Fibroblast of lung (primary cell): ENCODE data around the gene CNDP1. TPM values are rescaled to one million over a fixed set of nuclear protein-coding genes. Genes with fewer than 3 reads are reported as not detected.

ENCODE experiments used
- DNase-seq, 2 donors: peaks; one replicate each; pipeline versions ENCODE4 v3.0.0 to v3.0.0-alpha.2; 2010; ENCODE audit warnings: low read depth in 2 of 2
- H2AFZ ChIP-seq: 2 replicates; pipeline ENCODE4 v1.5.1; 2012; ENCODE audit warnings: low read length, control low read depth, inconsistent platforms
- H3K27ac ChIP-seq: 2 replicates; pipeline ENCODE4 v1.5.1; 2011; ENCODE audit warnings: low read length, control low read depth; ENCODE audit not compliant: insufficient read depth
- H3K27me3 ChIP-seq: 2 replicates; pipeline ENCODE4 v1.5.1; 2011; ENCODE audit warnings: mild to moderate bottlenecking, low read length; ENCODE audit not compliant: control insufficient read depth, insufficient read depth
- H3K36me3 ChIP-seq: 2 replicates; pipeline ENCODE4 v1.5.1; 2011; ENCODE audit warnings: low read length; ENCODE audit not compliant: control insufficient read depth, insufficient read depth
- H3K4me1 ChIP-seq: 2 replicates; pipeline ENCODE4 v1.5.1; 2011; ENCODE audit warnings: low read length; ENCODE audit not compliant: control insufficient read depth, insufficient read depth; ENCODE audit errors: extremely low read depth
- H3K4me2 ChIP-seq: 2 replicates; pipeline ENCODE4 v1.5.1; 2011; ENCODE audit warnings: low read length, control low read depth; ENCODE audit not compliant: insufficient read depth; ENCODE audit errors: extremely low read depth
- H3K4me3 ChIP-seq, 4 experiments: fragments of 200-600 bp in 1 of 4; sonication (generic) in 1 of 4; replicated peaks in 1 of 4; 2 replicates each; pipeline ENCODE4 v1.5.1; 2011 to 2016; ENCODE audit warnings: low read length in 4 of 4, low read depth in 3 of 4, mild to moderate bottlenecking in 3 of 4, control low read depth in 2 of 4, inconsistent platforms in 1 of 4, mixed read lengths in 1 of 4; ENCODE audit not compliant: insufficient read depth in 1 of 4; ENCODE audit errors: control extremely low read depth in 1 of 4
- H3K79me2 ChIP-seq: 2 replicates; pipeline ENCODE4 v1.5.1; 2012; ENCODE audit warnings: mild to moderate bottlenecking, low read length, inconsistent platforms; ENCODE audit not compliant: control insufficient read depth, insufficient read depth
- H3K9ac ChIP-seq: 2 replicates; pipeline ENCODE4 v1.5.1; 2011; ENCODE audit warnings: mild to moderate bottlenecking, low read length, control low read depth; ENCODE audit not compliant: insufficient read depth
- H3K9me3 ChIP-seq: 2 replicates; pipeline ENCODE4 v1.5.1; 2012; ENCODE audit warnings: low read depth, low read length; ENCODE audit not compliant: control insufficient read depth, insufficient read depth
- H4K20me1 ChIP-seq: 2 replicates; pipeline ENCODE4 v1.5.1; 2011; ENCODE audit warnings: low read length; ENCODE audit not compliant: control insufficient read depth, insufficient read depth; ENCODE audit errors: extremely low read depth
- EZH2 ChIP-seq: IDR thresholded peaks from 2 replicates; pipeline ENCODE4 v1.5.1; 2012; ENCODE audit warnings: low read length, control low read depth, mild to moderate bottlenecking; ENCODE audit errors: missing control alignments
- polyA plus RNA-seq, 2 donors: library from polyadenylated mRNA; depleted of rRNA in 1 of 2; stranded (reverse) in 1 of 2; unstranded in 1 of 2; fragments of >200 nt; gene quantifications; 2 replicates each; pipeline ENCODE4 v1.2.1, GENCODE V29; 2011 to 2012; ENCODE audit warnings: missing spikeins in 1 of 2
- total RNA-seq: library from RNA; depleted of rRNA; stranded (reverse); fragments of >200 nt; gene quantifications from 2 replicates; pipeline ENCODE4 v1.2.1, GENCODE V29; 2014
- TF ChIP-seq, protein P1 (sequence below), 2 donors: IDR thresholded peaks in 1 of 2; conservative IDR thresholded peaks in 1 of 2; 1 replicate in 1 of 2; 2 replicates in 1 of 2; pipeline ENCODE4 v1.5.1; 2011 to 2012; ENCODE audit warnings: low read length in 2 of 2, control low read depth in 1 of 2, inconsistent platforms in 1 of 2, low read depth in 1 of 2, mild to moderate bottlenecking in 1 of 2

CNDP1 gene
- total and polyA plus RNA-seq, 2 donors (not counting 1 experiment from before 2014, with no cell fraction given), result not detected

GRCh38 chr18:74610860-74611259 is 76.6 kb downstream of the CNDP1 start:
- Histone ChIP-seq H3K27ac (no peak overlapping the region), H3K4me1 (no peaks in the 10 kb centered on the region), H2AFZ (no peak overlapping the region), H3K9ac (no peak overlapping the region), H3K4me2 (no peak overlapping the region), H3K4me3 (no peak overlapping the region), H3K36me3 (no peaks in the 10 kb centered on the region), H3K9me3 (no peaks in the 10 kb centered on the region), H3K79me2 (peaks cover 3% of the 10 kb centered on the region), H3K27me3 (no peaks in the 10 kb centered on the region), H4K20me1 (no peaks in the 10 kb centered on the region)
- TF ChIP-seq, protein P1, sequence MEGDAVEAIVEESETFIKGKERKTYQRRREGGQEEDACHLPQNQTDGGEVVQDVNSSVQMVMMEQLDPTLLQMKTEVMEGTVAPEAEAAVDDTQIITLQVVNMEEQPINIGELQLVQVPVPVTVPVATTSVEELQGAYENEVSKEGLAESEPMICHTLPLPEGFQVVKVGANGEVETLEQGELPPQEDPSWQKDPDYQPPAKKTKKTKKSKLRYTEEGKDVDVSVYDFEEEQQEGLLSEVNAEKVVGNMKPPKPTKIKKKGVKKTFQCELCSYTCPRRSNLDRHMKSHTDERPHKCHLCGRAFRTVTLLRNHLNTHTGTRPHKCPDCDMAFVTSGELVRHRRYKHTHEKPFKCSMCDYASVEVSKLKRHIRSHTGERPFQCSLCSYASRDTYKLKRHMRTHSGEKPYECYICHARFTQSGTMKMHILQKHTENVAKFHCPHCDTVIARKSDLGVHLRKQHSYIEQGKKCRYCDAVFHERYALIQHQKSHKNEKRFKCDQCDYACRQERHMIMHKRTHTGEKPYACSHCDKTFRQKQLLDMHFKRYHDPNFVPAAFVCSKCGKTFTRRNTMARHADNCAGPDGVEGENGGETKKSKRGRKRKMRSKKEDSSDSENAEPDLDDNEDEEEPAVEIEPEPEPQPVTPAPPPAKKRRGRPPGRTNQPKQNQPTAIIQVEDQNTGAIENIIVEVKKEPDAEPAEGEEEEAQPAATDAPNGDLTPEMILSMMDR (conservative IDR thresholded peaks at IDR 0.05 in 1 of 2, IDR thresholded peaks at IDR 0.05 in 1 of 2; ENCODE audit: low read depth in 1 of 2, low read length in 2 of 2), result no peak
- TF ChIP-seq EZH2, result no peak
- DNase-seq, result no peak

DNA sequence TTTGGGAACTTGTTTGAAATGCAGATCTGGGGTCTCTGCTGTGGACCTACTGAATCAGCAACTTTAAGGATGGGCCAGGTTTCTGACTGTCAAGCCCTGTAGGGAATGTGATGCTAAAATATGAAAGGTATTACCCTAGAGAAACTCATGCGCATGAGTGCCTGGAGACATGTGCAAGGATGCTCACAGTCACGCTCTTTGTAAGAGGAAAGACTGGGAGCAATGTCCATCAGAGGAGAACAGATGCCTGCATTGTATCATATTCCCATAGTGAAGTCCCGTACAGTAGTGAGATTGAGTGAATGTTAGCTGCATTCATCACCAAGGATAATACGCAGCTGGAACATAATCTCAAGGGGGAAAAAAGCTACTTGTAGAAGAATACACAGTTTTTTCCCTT is 77.5 kb downstream of the CNDP1 start:
- Histone ChIP-seq H3K4me2 (no peak overlapping the region), H3K79me2 (peaks cover 4% of the 10 kb centered on the region), H2AFZ (no peak overlapping the region), H3K9ac (no peak overlapping the region), H4K20me1 (no peaks in the 10 kb centered on the region), H3K4me3 (no peak overlapping the region), H3K9me3 (no peaks in the 10 kb centered on the region), H3K27ac (no peak overlapping the region), H3K4me1 (no peaks in the 10 kb centered on the region), H3K36me3 (no peaks in the 10 kb centered on the region), H3K27me3 (no peaks in the 10 kb centered on the region)
- DNase-seq, result no peak
- TF ChIP-seq, protein P1 (conservative IDR thresholded peaks at IDR 0.05 in 1 of 2, IDR thresholded peaks at IDR 0.05 in 1 of 2; ENCODE audit: low read depth in 1 of 2, low read length in 2 of 2), result no peak
- no peak for TF ChIP-seq EZH2

- no peaks in the 10 kb centered on the region for H3K4me1 ChIP-seq
- no peaks in the 10 kb centered on the region for H3K36me3 ChIP-seq
- no peak overlapping the region for H2AFZ ChIP-seq
- no peaks in the 10 kb centered on the region for H3K9me3 ChIP-seq
- no peak overlapping the region for H3K4me3 ChIP-seq
- no peaks in the 10 kb centered on the region for H3K27me3 ChIP-seq
- H3K27ac ChIP-seq, result no peak overlapping the region
- H3K4me2 ChIP-seq, result no peak overlapping the region
- H3K9ac ChIP-seq, result no peak overlapping the region
- no peak for TF ChIP-seq EZH2
- TF ChIP-seq, protein P1 (conservative IDR thresholded peaks at IDR 0.05 in 1 of 2, IDR thresholded peaks at IDR 0.05 in 1 of 2; ENCODE audit: low read depth in 1 of 2, low read length in 2 of 2), result no peak
- peaks cover 5% of the 10 kb centered on the region for H3K79me2 ChIP-seq
- peaks cover 2% of the 10 kb centered on the region for H4K20me1 ChIP-seq
- peak in 1 of 2 donors; percentile 27 for DNase-seq
Observed at GRCh38 chr18:74613381-74613780, 79.1 kb downstream of the CNDP1 start.
